HepG2 (cell line): Measurements from ENCODE around the gene NSF. TPM values are rescaled to one million over a fixed set of nuclear protein-coding genes. Genes with fewer than 3 reads are reported as not detected.

Experiments used
- BRF2 ChIP-seq: sonication (generic); formaldehyde crosslinking; IDR thresholded peaks from 2 replicates; pipeline ENCODE4 v1.8.1; 2022; ENCODE audit warnings: mild to moderate bottlenecking, missing genetic modification reagents
- CSRNP1 ChIP-seq: sonication (generic); formaldehyde crosslinking; IDR thresholded peaks from 2 replicates; pipeline ENCODE4 v1.8.1; 2023; ENCODE audit warnings: mild to moderate bottlenecking, missing genetic modification reagents
- FOXA1 ChIP-seq, 2 experiments: fragments of 450-650 bp in 1 of 2; sonication (generic) in 1 of 2; formaldehyde crosslinking in 1 of 2; IDR thresholded peaks; 2 replicates each; pipeline versions ENCODE4 v1.4.0 to v1.6.1; 2016 to 2020; ENCODE audit warnings: missing genetic modification reagents in 1 of 2
- IKZF1 ChIP-seq: fragments of 450-650 bp; IDR thresholded peaks from 2 replicates; pipeline ENCODE4 v1.7.1; 2016
- IKZF4 ChIP-seq: sonication (generic); formaldehyde crosslinking; IDR thresholded peaks from 2 replicates; pipeline ENCODE4 v1.5.1; 2020; ENCODE audit warnings: borderline replicate concordance, mild to moderate bottlenecking, low read depth, missing genetic modification reagents; ENCODE audit errors: not compliant biosample characterization
- MBD4 ChIP-seq: IDR thresholded peaks from 2 replicates; pipeline ENCODE4 v1.6.1; 2012; ENCODE audit warnings: low read length, inconsistent platforms, borderline replicate concordance
- MED8 ChIP-seq: sonication (generic); formaldehyde crosslinking; IDR thresholded peaks from 2 replicates; pipeline ENCODE4 v1.8.1; 2023; ENCODE audit warnings: mild to moderate bottlenecking, missing genetic modification reagents; ENCODE audit not compliant: insufficient replicate concordance
- MXD4 ChIP-seq: IDR thresholded peaks from 2 replicates; pipeline ENCODE4 v1.6.1; 2016; ENCODE audit warnings: mild to moderate bottlenecking, missing biosample characterization, missing genetic modification reagents
- MYPOP ChIP-seq: sonication (generic); formaldehyde crosslinking; IDR thresholded peaks from 2 replicates; pipeline ENCODE4 v1.8.1; 2023; ENCODE audit warnings: mild to moderate bottlenecking, moderate library complexity, missing genetic modification reagents
- ZBTB38 ChIP-seq: sonication (generic); formaldehyde crosslinking; IDR thresholded peaks from 2 replicates; pipeline ENCODE4 v1.5.1; 2020; ENCODE audit warnings: mild to moderate bottlenecking, missing genetic modification reagents
- ZNF317 ChIP-seq: sonication (generic); formaldehyde crosslinking; IDR thresholded peaks from 2 replicates; pipeline ENCODE4 v1.5.0; 2020; ENCODE audit warnings: mild to moderate bottlenecking, missing genetic modification reagents
- ZNF430 ChIP-seq: sonication (generic); formaldehyde crosslinking; IDR thresholded peaks from 2 replicates; pipeline ENCODE4 v1.9.0; 2021; ENCODE audit warnings: mild to moderate bottlenecking, missing genetic modification reagents
- ZNF616 ChIP-seq: sonication (generic); formaldehyde crosslinking; IDR thresholded peaks from 2 replicates; pipeline ENCODE4 v1.5.0; 2020; ENCODE audit warnings: low read depth, mild to moderate bottlenecking, missing genetic modification reagents
- ZNF674 ChIP-seq: sonication (generic); formaldehyde crosslinking; IDR thresholded peaks from 2 replicates; pipeline ENCODE4 v1.5.0; 2020; ENCODE audit warnings: low read depth, mild to moderate bottlenecking, missing genetic modification reagents
- polyA plus RNA-seq, 8 experiments: library from polyadenylated mRNA; depleted of rRNA in 3 of 8; stranded (reverse) in 7 of 8; unstranded in 1 of 8; fragments of >200 nt; fragmentation: Illumina TruSeq in 4 of 8; extraction: Trizol in 4 of 8; gene quantifications; 2 replicates each; pipeline versions ENCODE4 v1.2.1 to v1.2.3, GENCODE V29; 2011 to 2016; ENCODE audit warnings: low read depth in 4 of 8, missing spikeins in 1 of 8, mixed read lengths in 1 of 8; ENCODE audit not compliant: insufficient read depth in 1 of 8
- total RNA-seq, 5 experiments: library from RNA; depleted of rRNA; stranded (reverse); fragments of >200 nt; fragmentation: Illumina TruSeq; extraction: Trizol; gene quantifications; 2 replicates each; pipeline ENCODE4 v1.2.3, GENCODE V29; 2016; ENCODE audit warnings: low read depth in 1 of 5
- TF ChIP-seq, protein P1 (sequence below): sonication (generic); formaldehyde crosslinking; IDR thresholded peaks from 2 replicates; pipeline ENCODE4 v1.8.0; 2022; ENCODE audit warnings: low read depth, missing genetic modification reagents
- TF ChIP-seq, protein P2 (sequence below): sonication (generic); formaldehyde crosslinking; IDR thresholded peaks from 2 replicates; pipeline ENCODE4 v1.4.0; 2020; ENCODE audit warnings: missing genetic modification reagents, borderline replicate concordance

Gene NSF
- total and polyA plus RNA-seq, 2 of the 13 experiments (the other 11 are each of a cell fraction or from before 2014, with no cell fraction given): 21.9 to 37.8 TPM

- TF ChIP-seq, protein P1, sequence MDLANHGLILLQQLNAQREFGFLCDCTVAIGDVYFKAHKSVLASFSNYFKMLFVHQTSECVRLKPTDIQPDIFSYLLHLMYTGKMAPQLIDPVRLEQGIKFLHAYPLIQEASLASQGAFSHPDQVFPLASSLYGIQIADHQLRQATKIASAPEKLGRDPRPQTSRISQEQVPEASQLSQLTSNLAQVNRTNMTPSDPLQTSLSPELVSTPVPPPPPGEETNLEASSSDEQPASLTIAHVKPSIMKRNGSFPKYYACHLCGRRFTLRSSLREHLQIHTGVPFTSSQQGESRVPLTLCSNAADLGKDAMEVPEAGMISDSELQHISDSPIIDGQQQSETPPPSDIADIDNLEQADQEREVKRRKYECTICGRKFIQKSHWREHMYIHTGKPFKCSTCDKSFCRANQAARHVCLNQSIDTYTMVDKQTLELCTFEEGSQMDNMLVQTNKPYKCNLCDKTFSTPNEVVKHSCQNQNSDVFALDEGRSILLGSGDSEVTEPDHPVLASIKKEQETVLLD (CRISPR knock-in tag): peak; percentile 98
- TF ChIP-seq IKZF1 (no peak), MXD4 (CRISPR knock-in tag) (0 out of 2 replicates have a peak, but pooled peaks have one; percentile 48), ZNF616 (CRISPR knock-in tag) (peak; percentile 70; the same call in 1 of the 2 replicates), ZNF430 (CRISPR knock-in tag) (peak; percentile 80; the same call in 1 of the 2 replicates), IKZF4 (CRISPR knock-in tag) (peak; percentile 50), CSRNP1 (CRISPR knock-in tag) (peak; percentile 42), FOXA1 (IDR thresholded peaks at IDR 0.05) (no peak), FOXA1 (CRISPR knock-in tag; IDR thresholded peaks at IDR 0.05) (no peak; the same call in 1 of the 2 replicates), MBD4 (no peak), MED8 (CRISPR knock-in tag) (peak; percentile 81), ZNF317 (peak; percentile 79), BRF2 (CRISPR knock-in tag) (peak; percentile 40; the same call in 1 of the 2 replicates), MYPOP (peak; percentile 92), ZBTB38 (CRISPR knock-in tag) (peak; percentile 52; the same call in 1 of the 2 replicates), ZNF674 (peak; percentile 46; the same call in 1 of the 2 replicates)
- TF ChIP-seq, protein P2, sequence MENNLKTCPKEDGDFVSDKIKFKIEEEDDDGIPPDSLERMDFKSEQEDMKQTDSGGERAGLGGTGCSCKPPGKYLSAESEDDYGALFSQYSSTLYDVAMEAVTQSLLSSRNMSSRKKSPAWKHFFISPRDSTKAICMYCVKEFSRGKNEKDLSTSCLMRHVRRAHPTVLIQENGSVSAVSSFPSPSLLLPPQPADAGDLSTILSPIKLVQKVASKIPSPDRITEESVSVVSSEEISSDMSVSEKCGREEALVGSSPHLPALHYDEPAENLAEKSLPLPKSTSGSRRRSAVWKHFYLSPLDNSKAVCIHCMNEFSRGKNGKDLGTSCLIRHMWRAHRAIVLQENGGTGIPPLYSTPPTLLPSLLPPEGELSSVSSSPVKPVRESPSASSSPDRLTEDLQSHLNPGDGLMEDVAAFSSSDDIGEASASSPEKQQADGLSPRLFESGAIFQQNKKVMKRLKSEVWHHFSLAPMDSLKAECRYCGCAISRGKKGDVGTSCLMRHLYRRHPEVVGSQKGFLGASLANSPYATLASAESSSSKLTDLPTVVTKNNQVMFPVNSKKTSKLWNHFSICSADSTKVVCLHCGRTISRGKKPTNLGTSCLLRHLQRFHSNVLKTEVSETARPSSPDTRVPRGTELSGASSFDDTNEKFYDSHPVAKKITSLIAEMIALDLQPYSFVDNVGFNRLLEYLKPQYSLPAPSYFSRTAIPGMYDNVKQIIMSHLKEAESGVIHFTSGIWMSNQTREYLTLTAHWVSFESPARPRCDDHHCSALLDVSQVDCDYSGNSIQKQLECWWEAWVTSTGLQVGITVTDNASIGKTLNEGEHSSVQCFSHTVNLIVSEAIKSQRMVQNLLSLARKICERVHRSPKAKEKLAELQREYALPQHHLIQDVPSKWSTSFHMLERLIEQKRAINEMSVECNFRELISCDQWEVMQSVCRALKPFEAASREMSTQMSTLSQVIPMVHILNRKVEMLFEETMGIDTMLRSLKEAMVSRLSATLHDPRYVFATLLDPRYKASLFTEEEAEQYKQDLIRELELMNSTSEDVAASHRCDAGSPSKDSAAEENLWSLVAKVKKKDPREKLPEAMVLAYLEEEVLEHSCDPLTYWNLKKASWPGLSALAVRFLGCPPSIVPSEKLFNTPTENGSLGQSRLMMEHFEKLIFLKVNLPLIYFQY: peak; percentile 63; the same call in 1 of the 2 replicates
Observed at GRCh38 chr17:46771561-46772474, 181.3 kb downstream of the NSF start (continued).
